HG03045 (cell line): Measurements from ENCODE around the gene PKDCC.

Experiments used
- ATAC-seq: cut with Tn5 transposase; IDR thresholded peaks from one replicate; pipeline ENCODE4 v1.9.1; 2021; ENCODE audit warnings: mild to moderate bottlenecking, moderate library complexity; ENCODE audit not compliant: unreplicated experiment

The PKDCC gene, protein sequence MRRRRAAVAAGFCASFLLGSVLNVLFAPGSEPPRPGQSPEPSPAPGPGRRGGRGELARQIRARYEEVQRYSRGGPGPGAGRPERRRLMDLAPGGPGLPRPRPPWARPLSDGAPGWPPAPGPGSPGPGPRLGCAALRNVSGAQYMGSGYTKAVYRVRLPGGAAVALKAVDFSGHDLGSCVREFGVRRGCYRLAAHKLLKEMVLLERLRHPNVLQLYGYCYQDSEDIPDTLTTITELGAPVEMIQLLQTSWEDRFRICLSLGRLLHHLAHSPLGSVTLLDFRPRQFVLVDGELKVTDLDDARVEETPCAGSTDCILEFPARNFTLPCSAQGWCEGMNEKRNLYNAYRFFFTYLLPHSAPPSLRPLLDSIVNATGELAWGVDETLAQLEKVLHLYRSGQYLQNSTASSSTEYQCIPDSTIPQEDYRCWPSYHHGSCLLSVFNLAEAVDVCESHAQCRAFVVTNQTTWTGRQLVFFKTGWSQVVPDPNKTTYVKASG

GRCh38 chr2:42047488-42048298 is at the start of gene PKDCC:
Gene PKDCC (plus strand): TSS chr2:42048021. CDS start chr2:42048200, 179 bp downstream.
- peak; percentile 63 for ATAC-seq

- ATAC-seq = no peak
These were observed 49.4 kb upstream of the PKDCC start for GRCh38 chr2:41998186-41999127.

DNA sequence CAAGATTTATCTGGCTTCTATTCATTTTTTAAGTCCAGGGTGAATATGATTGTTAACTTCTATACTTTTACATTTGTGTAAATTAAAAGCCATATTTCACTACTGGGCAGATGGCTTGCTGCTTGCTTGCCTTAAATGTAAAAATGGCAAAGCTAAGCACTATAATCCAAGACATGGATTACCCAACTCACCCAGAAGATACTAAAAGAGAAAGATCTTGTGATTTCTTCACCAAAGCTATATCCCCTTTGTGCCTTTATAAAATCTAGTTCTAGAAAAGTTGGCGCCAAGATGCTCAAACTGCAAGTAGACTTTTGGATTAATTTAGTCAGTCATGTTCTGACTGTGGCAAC is 48.7 kb upstream of the PKDCC start:
- no peak for ATAC-seq

GRCh38 chr2:41999592-42000281 is 48.1 kb upstream of the PKDCC start:
- ATAC-seq = no peak

DNA sequence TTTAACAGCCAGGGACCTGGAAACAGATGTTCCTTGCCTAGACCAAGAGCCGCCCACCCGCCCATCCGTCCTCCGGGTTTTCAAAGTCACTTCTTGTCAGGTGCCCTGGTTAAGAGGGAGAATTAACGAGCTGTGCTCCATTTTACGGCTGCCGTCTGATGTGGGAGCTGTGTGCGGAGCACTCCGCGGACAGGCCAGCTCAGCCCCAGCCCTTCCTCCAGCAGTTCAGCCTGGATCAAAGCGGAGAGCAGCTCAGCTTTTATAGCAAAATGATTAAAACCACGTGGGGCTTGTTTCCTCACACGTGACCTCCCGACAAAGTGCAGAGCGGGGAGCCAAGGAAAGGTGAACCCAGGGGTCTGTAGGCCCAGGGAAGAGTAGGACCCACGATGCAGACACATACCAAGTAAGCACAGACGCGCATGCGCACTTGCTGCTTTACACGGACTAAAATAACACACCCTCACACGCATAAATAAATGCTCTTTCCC is 46.1 kb upstream of the PKDCC start:
- ATAC-seq = no peak

DNA sequence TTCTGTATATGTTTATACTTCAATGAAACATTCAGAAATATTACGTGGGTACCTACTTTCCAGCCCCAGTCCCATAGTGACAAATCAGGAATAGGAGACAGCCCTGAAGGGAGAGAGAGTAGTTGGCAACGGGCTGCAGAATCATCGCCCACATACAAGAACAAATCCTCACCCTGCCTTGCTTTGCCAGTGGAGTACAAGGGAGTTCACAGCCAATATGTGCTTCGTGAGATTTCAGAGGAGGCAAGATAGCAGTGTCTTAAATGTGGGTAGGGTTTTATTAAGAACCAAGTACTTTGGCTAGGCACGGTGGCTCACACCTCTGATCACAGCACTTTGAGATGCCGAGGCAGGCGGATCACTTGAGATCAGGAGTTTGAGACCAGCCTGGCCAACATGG is 40.3 kb upstream of the PKDCC start:
- ATAC-seq = no peak

DNA sequence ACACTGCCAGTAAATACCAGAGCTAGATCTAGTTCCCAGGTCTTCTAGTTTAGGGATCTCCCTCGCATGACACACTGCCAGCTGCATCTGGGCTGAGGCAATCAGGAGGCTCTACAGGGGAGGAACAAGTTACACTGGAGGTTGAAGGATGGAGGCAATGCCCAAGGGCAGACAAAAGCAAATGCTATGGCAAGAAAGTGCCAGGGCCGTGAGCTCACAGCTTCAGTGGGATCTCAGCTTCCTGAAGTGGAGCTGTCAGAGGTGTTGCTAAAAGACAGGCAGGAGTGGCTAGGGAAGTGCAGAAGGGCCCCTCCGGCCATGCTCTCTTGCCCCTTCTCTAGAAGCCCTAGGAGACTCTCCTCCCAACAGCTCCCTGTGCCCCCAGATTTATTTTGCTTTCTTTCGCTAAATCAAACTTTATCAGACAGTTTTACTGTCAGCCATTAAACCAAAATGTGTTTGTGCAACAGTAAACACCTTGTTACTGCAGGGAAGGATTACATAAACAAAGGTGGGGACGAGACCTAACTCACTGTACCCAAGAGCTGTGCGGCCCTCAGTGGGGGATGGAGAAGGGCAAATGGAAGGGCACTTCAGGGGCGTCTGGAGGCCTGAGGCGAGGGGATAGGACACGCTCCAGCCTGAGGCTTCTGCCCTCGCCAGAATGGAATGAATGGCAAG is 39.4 kb upstream of the PKDCC start:
- no peak for ATAC-seq

DNA sequence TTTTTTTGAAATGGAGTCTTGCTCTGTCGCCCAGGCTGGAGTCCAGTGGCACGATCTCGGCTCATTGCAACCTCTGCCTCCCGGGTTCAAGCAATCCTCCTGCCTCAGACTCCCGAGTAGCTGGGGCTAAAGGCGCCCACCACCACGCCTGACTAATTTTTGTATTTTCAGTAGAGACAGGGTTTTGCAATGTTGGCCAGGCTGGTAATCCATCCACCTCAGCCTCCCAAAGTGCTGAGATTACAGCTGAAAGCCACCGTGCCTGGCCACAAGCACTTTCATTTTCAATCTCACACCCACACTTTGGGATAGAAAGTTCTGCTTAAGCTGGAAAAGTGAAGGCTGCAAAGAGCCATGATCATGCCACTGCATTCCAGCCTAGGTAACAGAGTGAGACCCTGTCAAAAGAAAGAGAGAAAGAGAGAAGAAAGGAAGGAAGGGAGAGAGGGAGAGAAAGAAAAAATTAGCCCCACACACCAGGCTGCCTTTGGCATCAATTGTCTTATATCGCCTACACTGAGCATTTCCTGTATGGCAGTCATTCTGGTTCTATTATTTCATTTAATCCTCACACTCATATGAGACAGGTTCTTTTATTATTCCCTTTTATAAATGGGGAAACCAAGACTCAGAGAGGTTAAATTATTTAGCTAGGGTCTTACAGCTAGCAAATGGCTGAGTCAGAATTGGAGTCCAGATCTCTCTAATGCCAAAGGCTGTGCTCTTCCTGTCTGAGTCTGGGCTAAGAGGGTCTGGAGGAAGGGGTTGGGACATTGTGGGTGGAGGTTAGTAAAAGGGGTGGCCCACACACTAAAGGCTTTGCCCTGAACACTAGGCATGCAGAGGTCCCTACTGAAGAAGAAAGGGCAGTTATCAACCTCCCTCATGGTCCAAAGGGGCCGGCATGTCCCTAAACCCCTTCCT is 37.9 kb upstream of the PKDCC start:
- no peak for ATAC-seq

DNA sequence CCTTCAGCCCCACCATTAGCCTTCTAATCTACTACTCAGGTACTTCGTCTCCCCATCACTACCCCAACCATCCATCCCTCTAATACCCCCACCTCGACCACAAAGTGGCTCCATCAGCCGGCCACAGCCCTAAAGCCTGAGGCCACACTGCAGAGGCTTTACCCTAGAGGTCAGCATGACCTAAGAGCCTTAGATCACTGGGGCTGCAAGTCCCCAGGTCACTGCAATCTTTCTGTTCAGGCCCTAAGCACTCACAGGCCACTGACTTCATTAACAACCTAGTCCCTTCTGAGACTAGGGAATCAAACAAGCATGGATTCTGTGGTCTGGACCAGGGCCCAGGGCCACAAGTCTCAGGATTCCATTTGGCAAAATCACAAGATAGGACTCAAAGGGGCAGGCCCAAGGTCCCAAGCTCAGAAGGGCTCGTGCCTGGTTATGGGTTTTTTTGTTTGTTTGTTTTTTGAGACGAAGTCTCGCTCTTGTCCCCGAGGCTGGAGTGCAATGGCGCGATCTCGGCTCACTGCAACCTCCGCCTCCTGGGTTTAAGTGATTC is 37.0 kb upstream of the PKDCC start:
- no peak for ATAC-seq

DNA sequence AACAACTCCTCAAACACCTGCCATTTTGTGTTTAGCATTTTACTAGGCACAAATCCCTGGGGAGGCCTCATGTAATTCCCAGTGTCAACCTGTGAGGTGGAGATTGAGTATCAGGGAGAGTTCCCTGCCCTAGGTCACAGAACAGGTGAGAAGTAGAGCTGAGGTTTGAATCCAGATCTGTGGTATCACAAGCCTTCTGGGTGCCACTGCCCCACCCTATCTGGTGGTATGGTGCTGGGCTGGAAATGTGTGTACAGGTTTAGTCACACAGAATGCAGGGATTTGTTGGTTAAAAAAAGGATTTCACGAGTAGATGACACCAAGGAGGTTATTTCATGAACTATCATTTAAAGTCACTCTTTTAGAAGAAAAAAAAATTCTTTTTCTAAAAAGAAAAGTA is 35.7 kb upstream of the PKDCC start:
- ATAC-seq = no peak

DNA sequence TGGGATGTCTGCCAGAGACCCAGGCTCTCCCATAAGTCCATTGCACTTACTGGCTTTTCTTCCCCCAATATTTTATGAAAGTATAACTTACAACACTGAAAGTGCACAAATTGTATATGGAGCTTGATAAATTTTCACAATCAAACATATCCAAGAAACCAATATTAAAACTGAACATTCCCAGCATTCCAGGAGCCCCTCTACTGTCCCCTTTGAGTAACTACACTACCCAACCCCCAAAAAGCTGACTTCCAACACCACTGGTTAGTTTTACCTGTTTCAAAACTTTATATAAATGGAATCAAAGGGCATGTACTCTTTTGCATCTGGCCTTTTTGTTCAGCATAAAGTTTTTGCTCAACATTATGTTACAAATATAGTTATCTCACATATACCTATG is 35.2 kb upstream of the PKDCC start:
- no peak for ATAC-seq

GRCh38 chr2:42013409-42013808 is 34.4 kb upstream of the PKDCC start:
- no peak for ATAC-seq

DNA sequence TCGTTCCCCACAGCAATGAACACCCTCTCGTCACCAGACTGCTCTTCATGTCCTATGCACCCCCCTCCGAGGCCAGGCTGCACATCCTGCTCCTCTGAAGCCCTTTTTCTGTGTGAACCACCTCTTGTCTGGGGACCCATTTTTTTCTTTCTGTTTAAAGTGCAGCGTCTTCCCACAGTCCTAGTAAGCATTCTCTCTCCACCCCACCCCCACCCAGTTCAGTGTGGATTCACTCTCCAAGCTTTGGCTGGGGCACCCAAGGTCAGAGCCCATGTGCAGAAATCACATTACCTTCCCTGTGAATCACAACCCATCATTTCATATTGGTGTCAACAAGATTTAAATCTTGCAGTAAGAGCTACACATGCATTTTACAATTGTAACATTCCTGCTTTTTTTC is 26.4 kb upstream of the PKDCC start:
- no peak for ATAC-seq

GRCh38 chr2:42025151-42025582 is 22.7 kb upstream of the PKDCC start:
- ATAC-seq = no peak

DNA sequence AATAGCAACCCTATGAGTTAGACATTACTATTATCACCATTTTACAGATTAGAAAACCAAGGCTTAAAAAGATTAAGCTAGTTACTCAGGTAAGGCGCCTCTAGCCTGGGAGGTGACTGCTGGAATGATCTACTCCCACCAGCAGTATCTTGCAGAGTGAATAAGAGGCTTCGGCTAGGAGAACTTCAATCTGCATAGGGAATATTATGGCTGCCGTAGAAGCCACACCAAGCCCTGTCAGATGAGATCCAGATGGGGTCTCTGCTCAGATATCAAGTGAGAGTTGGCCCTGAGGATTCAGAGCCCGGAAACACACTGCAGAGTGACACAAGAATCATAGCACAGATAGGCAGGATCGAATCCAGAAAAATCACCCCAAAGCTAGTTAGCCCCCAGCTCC is 21.5 kb upstream of the PKDCC start:
- no peak for ATAC-seq

DNA sequence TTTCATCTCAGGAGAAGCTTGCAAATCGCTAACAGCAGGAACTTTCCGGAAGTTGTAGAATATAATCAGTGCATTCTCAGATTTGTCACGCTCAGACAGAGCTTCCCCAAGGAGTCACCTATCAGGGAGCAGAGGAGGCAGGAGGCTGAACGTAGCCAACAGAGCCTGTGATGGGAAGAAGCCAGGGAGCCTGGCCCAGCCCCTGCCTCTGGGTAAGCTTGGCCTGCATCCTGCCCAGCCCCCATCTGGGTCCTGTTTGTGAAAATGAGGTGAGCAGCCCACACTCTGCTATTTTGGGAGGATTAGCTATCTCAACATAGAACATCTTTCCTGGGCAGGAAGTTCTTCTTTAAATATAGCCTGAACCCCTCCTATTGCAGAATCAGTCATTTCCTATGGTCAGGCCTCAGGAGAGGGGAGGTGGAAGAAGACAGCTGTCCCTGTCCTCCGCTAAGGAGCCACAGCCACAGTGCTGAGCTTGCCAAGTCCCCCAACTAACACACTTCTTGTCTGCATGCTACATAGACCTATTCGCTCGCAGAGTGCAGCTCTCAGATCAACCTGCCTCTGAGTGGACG is 19.2 kb upstream of the PKDCC start:
- no peak for ATAC-seq

DNA sequence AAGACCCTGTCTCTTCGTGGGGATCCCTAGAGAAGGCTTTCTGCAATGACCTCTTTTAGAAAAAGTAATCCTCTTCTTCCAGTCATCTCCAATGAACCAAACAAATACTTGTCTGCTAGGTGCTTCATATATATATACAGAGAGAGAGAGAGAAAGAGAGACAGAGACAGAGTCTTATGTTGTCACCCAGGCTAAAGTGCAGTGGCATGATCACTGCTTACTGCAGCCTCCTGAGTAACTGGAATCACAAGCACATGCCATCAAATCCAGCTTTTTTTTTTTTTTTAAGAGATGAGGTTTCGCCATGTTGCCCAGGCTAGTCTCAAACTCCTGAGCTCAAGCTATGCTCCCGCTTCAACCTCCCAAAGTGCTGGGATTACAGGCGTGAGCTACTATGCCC is 18.6 kb upstream of the PKDCC start:
- ATAC-seq = no peak

GRCh38 chr2:42029639-42030199 is 18.1 kb upstream of the PKDCC start:
- ATAC-seq = no peak
